ENCODE results near the gene CCDC71L.

- TF ChIP-seq, protein P1, sequence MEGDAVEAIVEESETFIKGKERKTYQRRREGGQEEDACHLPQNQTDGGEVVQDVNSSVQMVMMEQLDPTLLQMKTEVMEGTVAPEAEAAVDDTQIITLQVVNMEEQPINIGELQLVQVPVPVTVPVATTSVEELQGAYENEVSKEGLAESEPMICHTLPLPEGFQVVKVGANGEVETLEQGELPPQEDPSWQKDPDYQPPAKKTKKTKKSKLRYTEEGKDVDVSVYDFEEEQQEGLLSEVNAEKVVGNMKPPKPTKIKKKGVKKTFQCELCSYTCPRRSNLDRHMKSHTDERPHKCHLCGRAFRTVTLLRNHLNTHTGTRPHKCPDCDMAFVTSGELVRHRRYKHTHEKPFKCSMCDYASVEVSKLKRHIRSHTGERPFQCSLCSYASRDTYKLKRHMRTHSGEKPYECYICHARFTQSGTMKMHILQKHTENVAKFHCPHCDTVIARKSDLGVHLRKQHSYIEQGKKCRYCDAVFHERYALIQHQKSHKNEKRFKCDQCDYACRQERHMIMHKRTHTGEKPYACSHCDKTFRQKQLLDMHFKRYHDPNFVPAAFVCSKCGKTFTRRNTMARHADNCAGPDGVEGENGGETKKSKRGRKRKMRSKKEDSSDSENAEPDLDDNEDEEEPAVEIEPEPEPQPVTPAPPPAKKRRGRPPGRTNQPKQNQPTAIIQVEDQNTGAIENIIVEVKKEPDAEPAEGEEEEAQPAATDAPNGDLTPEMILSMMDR (IDR thresholded peaks at IDR 0.05): no peak
- TF ChIP-seq TCF7L2 (IDR thresholded peaks at IDR 0.05; ENCODE audit: low read depth, low read length) (no peak), POLR2AphosphoS5 (IDR thresholded peaks at IDR 0.05; ENCODE audit: low read depth, low read length) (no peak)
Observed at GRCh38 chr7:106678795-106679152, 17.8 kb upstream of the CCDC71L start.
